ENCODE measurements around the gene PRSS3. TPM values are rescaled to one million over a fixed set of nuclear protein-coding genes. Genes with fewer than 3 reads are reported as not detected.
"Not testable (repeated sequence)": the region's sequence is repeated elsewhere in the genome, so short reads cannot be mapped to it uniquely, and the experiment has no call there.

The PRSS3 gene
- total RNA-seq, 2 donors from 2014 or later, result not detected

- Histone ChIP-seq H3K27ac (ENCODE audit: low read depth, low read length) (no peak overlapping the region), H3K4me3 (ENCODE audit: low read length) (no peak overlapping the region), H3K27me3 (ENCODE audit: control insufficient read depth, insufficient read depth, low read length, poor library complexity, severe bottlenecking) (no peaks in the 10 kb centered on the region), H3K9me3 (ENCODE audit: control insufficient read depth, low read length) (no peaks in the 10 kb centered on the region), H3K4me1 (ENCODE audit: control insufficient read depth, insufficient read depth, low read length) (peaks cover 3% of the 10 kb centered on the region), H3K36me3 (ENCODE audit: control insufficient read depth, insufficient read depth, low read length) (peaks cover 19% of the 10 kb centered on the region), H3K9ac (ENCODE audit: extremely low read depth, low read length, poor library complexity, severe bottlenecking) (no peak overlapping the region)
- no peak overlapping the region for H3K27ac Mint-ChIP-seq
- no peaks in the 10 kb centered on the region for H3K27me3 Mint-ChIP-seq (ENCODE audit: insufficient read depth)
- H3K36me3 Mint-ChIP-seq (ENCODE audit: low read depth), result peaks cover 16% of the 10 kb centered on the region
- 88% methylated on average over 3 of the region's 4 CpGs; no CpG with 5 or more reads in 1 of the 2 experiments for WGBS, 2 experiments (ENCODE audit: insufficient coverage in 1 of 2, insufficient read length in 1 of 2)
- no peak for TF ChIP-seq CTCF (conservative IDR thresholded peaks at IDR 0.05)
- H3K4me1 Mint-ChIP-seq, result peaks cover 8% of the 10 kb centered on the region
- H3K4me3 Mint-ChIP-seq, result no peak overlapping the region
- no peaks in the 10 kb centered on the region for H3K9me3 Mint-ChIP-seq
- DNase-seq, result no peak
Measured at GRCh38 chr9:33846231-33846630, 50.9 kb downstream of the PRSS3 start.

DNA sequence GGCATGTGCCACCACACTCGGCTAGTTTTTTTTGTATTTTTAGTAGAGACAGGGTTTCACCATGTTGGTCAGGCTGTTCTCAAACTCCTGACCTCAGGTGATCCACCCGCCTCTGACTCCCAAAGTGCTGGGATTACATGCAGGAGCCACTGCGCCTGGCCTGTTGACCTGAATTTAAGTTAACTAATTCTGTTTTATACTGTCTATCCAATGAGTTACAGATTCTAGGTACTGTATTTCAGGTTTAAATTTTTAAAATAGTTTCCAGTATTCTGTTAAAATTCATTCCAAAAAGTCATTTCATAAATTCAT, 52.5 kb downstream of the PRSS3 start:
- not testable (repeated sequence) for H3K4me3 Mint-ChIP-seq; H3K4me1 Mint-ChIP-seq; H3K9me3 ChIP-seq (ENCODE audit: control insufficient read depth, low read length); H3K9me3 Mint-ChIP-seq; H3K27me3 Mint-ChIP-seq (ENCODE audit: insufficient read depth); H3K27ac Mint-ChIP-seq; H3K4me1 ChIP-seq (ENCODE audit: control insufficient read depth, insufficient read depth, low read length); H3K4me3 ChIP-seq (ENCODE audit: low read length); H3K27me3 ChIP-seq (ENCODE audit: control insufficient read depth, insufficient read depth, low read length, poor library complexity, severe bottlenecking); H3K27ac ChIP-seq (ENCODE audit: low read depth, low read length); DNase-seq; H3K9ac ChIP-seq (ENCODE audit: extremely low read depth, low read length, poor library complexity, severe bottlenecking)
- H3K36me3 ChIP-seq (ENCODE audit: control insufficient read depth, insufficient read depth, low read length), result peaks cover 13% of the 10 kb centered on the region
- peaks cover 16% of the 10 kb centered on the region for H3K36me3 Mint-ChIP-seq (ENCODE audit: low read depth)
- WGBS, 2 experiments (ENCODE audit: insufficient coverage in 1 of 2, insufficient read length in 1 of 2), result 69 to 99% methylated on average over 2 to 3 of the region's 3 CpGs

Other genes with a start within 250 kb of the PRSS3 start
- 10 to 100 TPM; 66.4 to 74.4 TPM for gene UBE2R2, start 21.6 kb downstream of the PRSS3 start, total RNA-seq